Measurements from ENCODE around the gene PDZD7. TPM values are rescaled to one million over a fixed set of nuclear protein-coding genes. Genes with fewer than 3 reads are reported as not detected.
A peak's percentile ranks its signal among the peaks of the same experiment; 100 is the strongest.

The PDZD7 gene
- total RNA-seq (2012; rRNA removed), result under 0.01 and 1.5 TPM in 2 replicates

DNA sequence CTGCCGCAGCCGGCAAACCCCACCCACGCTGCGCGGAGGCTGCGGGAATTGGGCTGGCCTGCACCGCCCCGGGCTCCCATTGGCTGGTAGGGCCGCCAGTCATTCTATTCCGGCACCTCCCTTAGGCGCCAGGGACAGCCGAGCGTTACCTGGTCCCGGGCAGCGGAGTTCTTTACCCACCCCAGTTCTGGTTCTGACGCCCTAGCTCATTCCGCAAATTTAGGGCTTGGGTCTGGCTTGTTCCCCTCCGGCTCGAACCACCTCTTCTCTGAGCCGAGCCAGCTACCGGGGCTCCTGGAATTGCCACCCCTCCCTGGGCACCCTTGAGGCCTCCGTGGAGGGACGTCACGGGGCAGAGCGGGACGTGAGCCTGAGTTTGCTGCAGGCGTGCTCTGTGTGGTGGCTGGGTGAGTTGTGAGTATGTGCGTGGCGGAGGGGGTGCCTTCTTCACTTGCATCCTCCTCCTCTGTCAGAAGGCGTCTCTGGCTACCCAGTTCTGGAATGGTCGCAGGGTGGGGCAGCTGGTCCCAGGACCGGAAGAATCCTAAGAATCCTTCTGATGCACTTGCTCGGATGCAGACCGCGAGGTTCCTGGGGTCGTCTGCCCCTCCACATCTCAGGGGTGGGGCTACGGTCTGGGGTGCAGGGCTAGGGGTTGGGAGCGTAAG is at the start of gene PDZD7, which contains the start of gene SFXN3:
Gene PDZD7, minus strand, starts transcription at position 2 of the 668 bp plus-strand sequence. CDS start 910 bp downstream, outside the sequence.
Gene SFXN3, plus strand, starts transcription at position 107 of the 668 bp plus-strand sequence. CDS start 3,461 bp downstream, outside the sequence.
- H3K36me3 ChIP-seq (ENCODE audit: insufficient read depth, low read length), result peaks cover 20% of the 10 kb centered on the region
- H3K9me3 ChIP-seq (replicated peaks; ENCODE audit: low read length), result no peaks in the 10 kb centered on the region
- peaks cover 13% of the 10 kb centered on the region for H3K4me1 ChIP-seq (ENCODE audit: control insufficient read depth, insufficient read depth, low read length)
- peak within 1 kb of the TSS; percentile 86 for H3K4me3 ChIP-seq (ENCODE audit: low read length)
- peaks cover 4% of the 10 kb centered on the region for H3K27me3 ChIP-seq (ENCODE audit: control insufficient read depth, insufficient read depth, low read length)
- peak within 1 kb of the TSS; percentile 93 for H3K9ac ChIP-seq (ENCODE audit: low read depth, low read length)
- peak within 1 kb of the TSS; percentile 93 for H3K4me2 ChIP-seq (ENCODE audit: low read length)

DNA sequence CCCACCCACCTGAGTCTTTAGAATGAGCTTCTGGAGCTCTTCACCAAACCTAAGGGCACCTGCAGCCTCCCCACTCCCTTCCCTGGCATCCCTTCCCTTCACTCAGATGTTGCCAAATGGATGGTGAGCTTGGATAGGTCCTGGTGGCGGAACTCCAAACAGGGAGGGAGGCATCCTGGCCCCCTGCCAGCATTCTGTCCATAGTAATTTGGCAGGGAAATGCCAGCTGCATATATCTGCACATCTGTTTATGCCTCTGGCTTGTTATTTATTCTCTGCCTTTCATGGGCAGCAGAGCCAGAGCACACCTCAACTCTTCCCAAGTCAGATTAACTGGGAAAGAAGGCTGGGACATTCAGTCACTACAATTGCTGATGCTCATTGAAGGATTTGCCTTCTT is 48.9 kb upstream of the PDZD7 start:
- H3K4me3 ChIP-seq (ENCODE audit: low read length), result no peak overlapping the region
- no peaks in the 10 kb centered on the region for H3K36me3 ChIP-seq (ENCODE audit: insufficient read depth, low read length)
- no peak overlapping the region for H3K9ac ChIP-seq (ENCODE audit: low read depth, low read length)

DNA sequence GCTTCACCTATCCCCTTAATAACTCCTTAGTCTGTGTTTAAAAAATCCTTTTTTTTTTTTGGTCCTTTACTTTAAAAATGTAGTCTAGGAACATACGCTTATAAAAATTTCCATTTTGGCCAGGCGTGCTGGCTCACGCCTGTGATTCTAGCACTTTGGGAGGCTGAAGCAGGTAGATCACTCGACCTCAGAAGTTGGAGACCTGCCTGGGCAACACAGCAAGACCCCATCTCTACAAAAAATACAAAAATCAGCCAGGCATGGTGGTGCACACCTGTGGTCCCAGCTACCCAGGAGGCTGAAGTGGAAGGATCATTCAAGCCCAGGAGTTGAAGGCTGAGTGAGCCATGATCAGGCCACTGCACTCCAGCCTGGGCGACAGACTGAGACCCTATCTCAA is 45.7 kb upstream of the PDZD7 start:
- Histone ChIP-seq H3K9ac (ENCODE audit: low read depth, low read length) (no peak overlapping the region), H3K4me3 (ENCODE audit: low read length) (no peak overlapping the region), H3K36me3 (ENCODE audit: insufficient read depth, low read length) (no peaks in the 10 kb centered on the region), H3K9me3 (replicated peaks; ENCODE audit: low read length) (no peaks in the 10 kb centered on the region), H3K4me2 (ENCODE audit: low read length) (no peak overlapping the region), H3K4me1 (ENCODE audit: control insufficient read depth, insufficient read depth, low read length) (peaks cover 3% of the 10 kb centered on the region), H3K27me3 (ENCODE audit: control insufficient read depth, insufficient read depth, low read length) (peaks cover 79% of the 10 kb centered on the region)

More for the DNA sequence above, 48.9 kb upstream of the PDZD7 start:
- Histone ChIP-seq H3K4me2 (ENCODE audit: low read length) (no peak overlapping the region), H3K4me1 (ENCODE audit: control insufficient read depth, insufficient read depth, low read length) (no peaks in the 10 kb centered on the region), H3K9me3 (replicated peaks; ENCODE audit: low read length) (no peaks in the 10 kb centered on the region), H3K27me3 (ENCODE audit: control insufficient read depth, insufficient read depth, low read length) (peaks cover 70% of the 10 kb centered on the region)

DNA sequence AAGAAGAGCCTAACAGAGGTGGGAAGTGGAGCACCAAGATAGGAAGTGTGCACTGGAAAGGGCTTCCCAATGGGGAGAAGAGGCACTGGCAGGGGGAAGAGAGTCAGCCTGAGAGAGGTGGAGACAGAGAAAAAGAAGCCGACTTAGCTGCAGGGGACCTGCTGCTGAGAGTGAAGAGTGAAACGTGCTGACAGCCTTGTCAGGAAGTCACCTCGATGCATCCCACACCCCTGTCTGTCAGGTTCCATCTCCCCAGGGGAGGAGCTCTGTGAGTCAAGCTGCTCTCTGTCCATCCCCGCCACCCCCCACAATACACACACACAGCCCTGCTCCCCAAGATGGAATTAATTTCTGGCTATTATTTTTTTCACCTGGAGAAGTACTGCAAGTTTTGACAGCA is 44.8 kb upstream of the PDZD7 start:
- Histone ChIP-seq H3K27me3 (ENCODE audit: control insufficient read depth, insufficient read depth, low read length) (peaks cover 72% of the 10 kb centered on the region), H3K9ac (ENCODE audit: low read depth, low read length) (no peak overlapping the region)

DNA sequence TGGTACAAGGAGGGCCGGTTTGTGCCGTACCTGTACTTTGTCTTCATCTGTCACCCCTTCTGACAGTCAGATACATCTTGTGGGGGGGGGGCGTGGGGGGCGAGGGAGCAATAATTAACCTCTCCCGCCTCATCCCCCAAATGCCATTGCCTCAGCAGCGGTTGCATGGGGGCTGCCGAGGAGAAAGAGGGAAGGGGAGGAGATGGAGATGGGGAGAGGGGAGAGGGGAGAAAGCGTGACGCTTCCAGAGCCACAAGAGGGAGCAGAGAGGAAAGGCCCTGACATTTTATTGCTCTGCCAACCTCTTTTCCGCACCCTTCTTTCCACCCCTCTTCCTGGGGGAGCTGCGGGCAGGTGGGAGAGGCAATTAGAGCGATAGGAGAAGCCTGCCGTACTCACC is 42.7 kb upstream of the PDZD7 start:
- Histone ChIP-seq H3K9me3 (replicated peaks; ENCODE audit: low read length) (no peaks in the 10 kb centered on the region), H3K27me3 (ENCODE audit: control insufficient read depth, insufficient read depth, low read length) (peaks cover 58% of the 10 kb centered on the region)

More for the DNA sequence above, 44.8 kb upstream of the PDZD7 start:
- Histone ChIP-seq H3K36me3 (ENCODE audit: insufficient read depth, low read length) (no peaks in the 10 kb centered on the region), H3K4me3 (ENCODE audit: low read length) (no peak overlapping the region), H3K9me3 (replicated peaks; ENCODE audit: low read length) (no peaks in the 10 kb centered on the region), H3K4me2 (ENCODE audit: low read length) (no peak overlapping the region), H3K4me1 (ENCODE audit: control insufficient read depth, insufficient read depth, low read length) (peaks cover 7% of the 10 kb centered on the region)

DNA sequence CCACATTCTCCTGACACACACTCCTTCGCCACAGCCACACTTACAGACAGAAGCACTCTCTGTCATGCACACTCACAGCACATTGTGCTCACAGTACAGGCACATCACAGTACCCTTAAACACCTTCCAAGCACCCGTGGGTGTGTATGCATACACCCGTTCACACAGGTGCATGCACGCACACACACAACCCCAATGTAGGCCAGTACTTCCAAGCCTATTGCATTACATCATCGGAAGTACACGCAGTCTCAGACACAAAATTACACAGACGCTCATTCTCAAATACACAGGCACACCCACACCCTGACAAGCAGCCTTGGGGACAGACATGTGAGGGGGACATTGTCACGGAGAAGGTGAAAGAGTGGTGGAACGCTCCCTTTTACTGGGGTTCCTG is 42.0 kb upstream of the PDZD7 start:
- Histone ChIP-seq H3K36me3 (ENCODE audit: insufficient read depth, low read length) (no peaks in the 10 kb centered on the region), H3K9ac (ENCODE audit: low read depth, low read length) (no peak overlapping the region), H3K9me3 (replicated peaks; ENCODE audit: low read length) (no peaks in the 10 kb centered on the region), H3K27me3 (ENCODE audit: control insufficient read depth, insufficient read depth, low read length) (peaks cover 58% of the 10 kb centered on the region), H3K4me2 (ENCODE audit: low read length) (no peak overlapping the region), H3K4me3 (ENCODE audit: low read length) (no peak overlapping the region), H3K4me1 (ENCODE audit: control insufficient read depth, insufficient read depth, low read length) (peaks cover 10% of the 10 kb centered on the region)

More for the DNA sequence above, 42.7 kb upstream of the PDZD7 start:
- Histone ChIP-seq H3K4me3 (ENCODE audit: low read length) (no peak overlapping the region), H3K4me1 (ENCODE audit: control insufficient read depth, insufficient read depth, low read length) (peaks cover 10% of the 10 kb centered on the region), H3K36me3 (ENCODE audit: insufficient read depth, low read length) (no peaks in the 10 kb centered on the region), H3K4me2 (ENCODE audit: low read length) (no peak overlapping the region), H3K9ac (ENCODE audit: low read depth, low read length) (no peak overlapping the region)

DNA sequence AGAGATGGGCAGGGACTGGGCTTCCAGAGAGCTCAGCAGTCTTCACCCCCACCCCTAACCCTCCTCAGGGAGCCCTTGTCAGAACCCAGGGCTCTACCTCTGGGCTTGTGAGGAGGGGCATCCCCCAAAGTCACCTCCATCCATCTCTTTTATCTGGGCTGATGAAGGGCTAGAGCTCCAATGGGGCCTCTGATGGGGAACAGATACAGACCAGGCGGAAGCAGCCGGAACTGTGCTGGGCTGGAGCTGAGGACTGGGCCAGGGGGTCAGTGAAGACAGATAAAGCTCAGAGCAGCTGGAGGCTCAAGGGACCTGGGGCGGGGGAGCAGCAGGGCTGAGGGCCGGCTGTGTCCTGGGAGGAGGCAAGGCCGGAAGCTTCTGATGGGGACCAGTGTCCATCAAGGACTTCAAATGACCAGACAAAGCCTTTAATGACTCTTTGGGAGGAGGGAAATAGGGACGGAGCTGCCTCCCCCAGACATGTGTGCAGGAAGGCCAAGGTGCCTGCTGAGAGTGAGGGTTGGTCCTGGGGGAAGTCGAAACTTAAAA is 41.0 kb upstream of the PDZD7 start:
- no peak overlapping the region for H3K9ac ChIP-seq (ENCODE audit: low read depth, low read length)
- no peaks in the 10 kb centered on the region for H3K36me3 ChIP-seq (ENCODE audit: insufficient read depth, low read length)
- H3K4me2 ChIP-seq (ENCODE audit: low read length), result no peak overlapping the region
- no peaks in the 10 kb centered on the region for H3K9me3 ChIP-seq (replicated peaks; ENCODE audit: low read length)
- peaks cover 10% of the 10 kb centered on the region for H3K4me1 ChIP-seq (ENCODE audit: control insufficient read depth, insufficient read depth, low read length)
- H3K4me3 ChIP-seq (ENCODE audit: low read length), result no peak overlapping the region
- peaks cover 55% of the 10 kb centered on the region for H3K27me3 ChIP-seq (ENCODE audit: control insufficient read depth, insufficient read depth, low read length)

DNA sequence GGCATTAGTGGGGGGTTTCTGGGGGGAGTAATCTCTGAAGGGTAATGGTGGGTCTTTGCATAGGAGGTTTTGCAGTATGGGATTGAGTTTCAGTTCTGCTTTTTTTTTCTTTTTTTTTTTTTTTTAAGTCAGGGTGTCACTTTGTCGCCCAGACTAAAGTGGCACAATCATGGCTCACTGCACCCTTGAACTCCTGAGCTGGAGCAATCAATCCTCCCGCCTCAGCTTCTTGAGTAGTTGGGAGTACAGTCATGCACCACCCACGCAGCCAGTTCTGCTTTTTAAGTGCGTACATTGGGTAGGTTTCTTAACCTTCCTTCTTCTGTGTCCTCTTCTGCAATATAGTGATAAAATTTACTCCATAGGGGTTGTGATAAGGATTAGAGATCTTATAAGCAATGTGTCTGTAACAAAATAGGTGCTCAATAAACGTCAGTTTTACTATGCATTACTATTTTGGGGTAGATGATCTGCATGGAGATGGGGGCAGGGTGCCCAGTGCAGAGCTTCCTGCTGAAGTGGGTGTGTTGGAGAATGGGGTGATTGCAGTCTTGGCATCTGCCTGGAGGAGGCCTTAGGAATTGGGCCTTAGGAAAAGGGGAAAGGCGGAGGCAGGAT is 40.4 kb upstream of the PDZD7 start:
- Histone ChIP-seq H3K9ac (ENCODE audit: low read depth, low read length) (no peak overlapping the region), H3K4me2 (ENCODE audit: low read length) (no peak overlapping the region), H3K4me3 (ENCODE audit: low read length) (no peak overlapping the region), H3K9me3 (replicated peaks; ENCODE audit: low read length) (no peaks in the 10 kb centered on the region), H3K4me1 (ENCODE audit: control insufficient read depth, insufficient read depth, low read length) (peaks cover 15% of the 10 kb centered on the region), H3K36me3 (ENCODE audit: insufficient read depth, low read length) (no peaks in the 10 kb centered on the region), H3K27me3 (ENCODE audit: control insufficient read depth, insufficient read depth, low read length) (peaks cover 49% of the 10 kb centered on the region)

DNA sequence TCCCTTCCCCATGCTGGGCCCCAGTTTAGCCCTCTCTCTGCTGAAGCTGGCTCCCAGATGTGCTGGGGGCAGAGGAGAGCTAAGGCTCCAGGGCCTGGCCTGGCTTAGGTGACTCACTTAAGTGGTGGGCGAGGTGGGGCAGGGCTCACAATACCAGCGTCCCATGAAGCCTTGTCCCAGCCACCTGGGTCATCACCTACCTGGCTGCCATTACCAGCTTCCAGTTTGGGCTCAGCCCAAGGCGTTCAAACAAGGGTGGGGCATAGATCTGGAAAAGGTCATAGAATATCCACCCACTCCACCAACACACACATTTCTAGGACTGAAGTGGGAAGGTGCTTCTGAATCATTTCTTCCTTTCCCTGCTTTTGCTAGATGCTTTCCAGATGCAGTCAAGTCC is 39.2 kb upstream of the PDZD7 start:
- no peak overlapping the region for H3K4me2 ChIP-seq (ENCODE audit: low read length)
- no peak overlapping the region for H3K9ac ChIP-seq (ENCODE audit: low read depth, low read length)
- H3K27me3 ChIP-seq (ENCODE audit: control insufficient read depth, insufficient read depth, low read length), result peaks cover 36% of the 10 kb centered on the region
- H3K4me3 ChIP-seq (ENCODE audit: low read length), result no peak overlapping the region
- no peaks in the 10 kb centered on the region for H3K9me3 ChIP-seq (replicated peaks; ENCODE audit: low read length)
- H3K36me3 ChIP-seq (ENCODE audit: insufficient read depth, low read length), result no peaks in the 10 kb centered on the region
- H3K4me1 ChIP-seq (ENCODE audit: control insufficient read depth, insufficient read depth, low read length), result peaks cover 27% of the 10 kb centered on the region

DNA sequence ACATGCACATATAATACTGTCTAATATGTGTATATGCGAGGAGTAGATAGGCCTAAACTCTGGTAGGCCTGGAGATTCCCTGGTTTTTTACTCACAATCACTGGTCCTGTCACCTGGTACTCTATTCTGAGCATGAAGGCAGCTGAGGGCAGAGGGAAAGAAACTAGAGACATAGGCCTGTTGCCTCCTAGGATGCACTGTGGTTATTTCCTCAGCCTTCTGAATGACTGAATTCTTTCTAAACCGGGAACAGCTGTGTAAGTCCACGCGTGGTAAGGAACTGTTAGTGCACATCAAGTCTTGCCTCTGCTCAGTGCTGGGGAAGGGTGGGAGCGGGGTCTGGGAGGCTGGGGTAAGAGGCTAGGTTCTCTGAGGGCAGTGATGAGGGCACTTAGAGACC is 38.5 kb upstream of the PDZD7 start:
- no peak overlapping the region for H3K4me3 ChIP-seq (ENCODE audit: low read length)
- peaks cover 27% of the 10 kb centered on the region for H3K4me1 ChIP-seq (ENCODE audit: control insufficient read depth, insufficient read depth, low read length)
- H3K9me3 ChIP-seq (replicated peaks; ENCODE audit: low read length), result no peaks in the 10 kb centered on the region
- no peaks in the 10 kb centered on the region for H3K36me3 ChIP-seq (ENCODE audit: insufficient read depth, low read length)
- no peak overlapping the region for H3K4me2 ChIP-seq (ENCODE audit: low read length)
- no peak overlapping the region for H3K9ac ChIP-seq (ENCODE audit: low read depth, low read length)
- peaks cover 30% of the 10 kb centered on the region for H3K27me3 ChIP-seq (ENCODE audit: control insufficient read depth, insufficient read depth, low read length)

DNA sequence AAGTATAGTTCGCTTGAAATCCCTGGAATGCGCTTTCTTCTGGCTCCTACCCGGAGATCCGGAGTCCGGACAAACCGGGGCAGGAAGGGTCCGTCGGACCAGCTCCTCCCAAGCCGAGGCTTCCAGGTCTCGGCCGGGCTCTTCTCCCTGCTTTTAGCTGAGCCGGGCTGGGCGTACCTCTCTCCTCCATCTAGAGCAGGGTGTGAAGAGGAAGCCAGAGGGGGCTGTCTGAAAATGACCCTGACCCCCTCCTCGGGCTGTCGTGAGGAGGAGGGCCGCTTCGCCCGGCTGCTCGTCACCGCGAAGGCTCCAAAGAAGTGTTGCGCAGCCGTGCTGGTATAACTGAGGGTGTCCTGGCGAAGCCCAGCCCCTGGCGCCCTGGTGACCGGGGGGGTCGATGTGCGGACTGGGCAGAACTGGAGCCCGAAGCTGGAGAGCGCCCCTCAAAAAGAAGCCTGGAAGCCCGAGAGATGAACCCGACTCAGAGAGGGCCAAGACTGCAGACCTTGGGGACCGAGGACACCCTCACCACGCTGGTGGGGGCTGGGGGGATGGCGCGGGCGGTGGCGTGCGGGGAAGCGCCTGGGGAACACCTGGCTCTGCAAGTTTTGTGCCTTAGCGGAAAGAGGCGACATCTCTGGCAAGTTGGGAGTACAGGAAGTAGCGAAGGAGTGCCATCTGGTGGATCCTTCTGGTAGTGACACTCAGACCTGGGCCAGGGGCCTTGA is 36.6 kb upstream of the PDZD7 start:
- Histone ChIP-seq H3K4me1 (ENCODE audit: control insufficient read depth, insufficient read depth, low read length) (peaks cover 41% of the 10 kb centered on the region), H3K9ac (ENCODE audit: low read depth, low read length) (peak overlapping the region; percentile 70), H3K36me3 (ENCODE audit: insufficient read depth, low read length) (no peaks in the 10 kb centered on the region), H3K4me3 (ENCODE audit: low read length) (peak overlapping the region; percentile 76), H3K27me3 (ENCODE audit: control insufficient read depth, insufficient read depth, low read length) (peaks cover 11% of the 10 kb centered on the region), H3K9me3 (replicated peaks; ENCODE audit: low read length) (no peaks in the 10 kb centered on the region), H3K4me2 (ENCODE audit: low read length) (peak overlapping the region; percentile 96)
